PFSK-1 (cell line): Measurements from ENCODE around the gene RER1.

ENCODE experiments used
- FOXP2 ChIP-seq: optimal IDR thresholded peaks from 2 replicates; pipeline ENCODE3; 2011; ENCODE audit warnings: borderline replicate concordance, control low read depth, inconsistent platforms; ENCODE audit not compliant: insufficient read depth; ENCODE audit errors: extremely low read length, extremely low read depth
- POLR2AphosphoS5 ChIP-seq: IDR thresholded peaks from 2 replicates; pipeline ENCODE4 v1.6.1; 2012; ENCODE audit warnings: low read depth, mild to moderate bottlenecking, control low read depth, low read length, moderate library complexity
- REST ChIP-seq, 2 experiments: IDR thresholded peaks; 2 replicates each; pipeline versions ENCODE4 v1.6.1 to v1.8.0; 2011 to 2012; ENCODE audit warnings: low read depth in 2 of 2, low read length in 2 of 2, control low read depth in 1 of 2, inconsistent platforms in 1 of 2, mild to moderate bottlenecking in 1 of 2, moderate library complexity in 1 of 2; ENCODE audit not compliant: insufficient read depth in 1 of 2
- SIN3A ChIP-seq: IDR thresholded peaks from 2 replicates; pipeline ENCODE4 v1.6.1; 2012; ENCODE audit warnings: mild to moderate bottlenecking, low read length, moderate library complexity, borderline replicate concordance; ENCODE audit not compliant: insufficient read depth
- TAF1 ChIP-seq: IDR thresholded peaks from 2 replicates; pipeline ENCODE4 v1.6.1; 2012; ENCODE audit warnings: low read length, control low read depth, borderline replicate concordance; ENCODE audit not compliant: insufficient read depth

RER1 gene

GRCh38 chr1:2417083-2417832 lies 25.6 kb downstream of the RER1 start:
- TF ChIP-seq REST (IDR thresholded peaks at IDR 0.05; ENCODE audit: insufficient read depth in 1 of 2, low read depth in 2 of 2, low read length in 2 of 2) (no peak), POLR2AphosphoS5 (no peak), SIN3A (no peak), FOXP2 (no peak), TAF1 (no peak)

- no peak for TF ChIP-seq SIN3A
- TF ChIP-seq POLR2AphosphoS5: no peak
- TF ChIP-seq REST (IDR thresholded peaks at IDR 0.05; ENCODE audit: insufficient read depth in 1 of 2, low read depth in 2 of 2, low read length in 2 of 2): no peak
- TF ChIP-seq FOXP2: no peak
- TF ChIP-seq TAF1: no peak
These were observed 26.2 kb downstream of the RER1 start for GRCh38 chr1:2417833-2418225.

- TF ChIP-seq REST (IDR thresholded peaks at IDR 0.05; ENCODE audit: insufficient read depth in 1 of 2, low read depth in 2 of 2, low read length in 2 of 2): no peak
- TF ChIP-seq POLR2AphosphoS5: no peak
- TF ChIP-seq TAF1: no peak
- no peak for TF ChIP-seq SIN3A
- TF ChIP-seq FOXP2: no peak
These were observed 27.2 kb downstream of the RER1 start for GRCh38 chr1:2418791-2419320.

GRCh38 chr1:2419416-2419815 lies 27.8 kb downstream of the RER1 start:
- TF ChIP-seq REST (IDR thresholded peaks at IDR 0.05; ENCODE audit: insufficient read depth in 1 of 2, low read depth in 2 of 2, low read length in 2 of 2) (no peak), POLR2AphosphoS5 (no peak), FOXP2 (no peak), TAF1 (no peak), SIN3A (no peak)
